Rectal smooth muscle tissue (tissue), 1 donor: ENCODE results near the gene CORO7.

Experiments
- H3K27ac ChIP-seq: one replicate; pipeline ENCODE4 v1.7.0; 2013; ENCODE audit warnings: low read depth, low read length, inconsistent platforms
- H3K27me3 ChIP-seq: one replicate; pipeline ENCODE4 v1.7.0; 2013; ENCODE audit warnings: low read length; ENCODE audit not compliant: control insufficient read depth, insufficient read depth
- H3K36me3 ChIP-seq: one replicate; pipeline ENCODE4 v1.7.0; 2013; ENCODE audit warnings: low read length; ENCODE audit not compliant: control insufficient read depth, insufficient read depth
- H3K4me1 ChIP-seq: one replicate; pipeline ENCODE4 v1.7.0; 2013; ENCODE audit warnings: low read length; ENCODE audit not compliant: control insufficient read depth, insufficient read depth
- H3K4me3 ChIP-seq: one replicate; pipeline ENCODE4 v1.7.0; 2013; ENCODE audit warnings: low read length
- H3K9ac ChIP-seq: one replicate; pipeline ENCODE4 v1.7.0; 2013; ENCODE audit warnings: low read length

CORO7 gene

DNA sequence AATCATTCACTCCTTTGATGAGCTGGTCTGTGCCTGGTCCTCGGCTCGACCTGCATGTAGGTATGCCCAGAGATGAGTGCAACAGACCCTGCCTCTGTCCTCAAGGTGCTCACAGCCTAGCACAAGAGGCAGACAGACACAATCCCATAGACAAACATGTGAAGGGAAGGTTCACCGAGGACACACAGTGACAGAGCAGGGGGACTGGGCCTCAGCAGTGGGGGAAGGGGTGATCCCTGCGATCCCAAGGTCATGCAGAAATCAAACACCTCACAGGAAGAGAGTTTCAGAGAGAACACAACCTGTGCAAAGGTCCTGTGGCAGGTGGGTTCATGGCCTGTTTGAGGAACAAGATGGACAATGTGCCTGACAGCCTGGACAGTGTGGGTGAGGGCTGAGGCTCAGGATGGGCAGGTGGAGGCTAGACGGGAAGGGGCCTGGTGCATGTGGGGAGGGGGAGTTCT lies 49.0 kb downstream of the CORO7 start:
- H3K27ac ChIP-seq = no peak overlapping the region

DNA sequence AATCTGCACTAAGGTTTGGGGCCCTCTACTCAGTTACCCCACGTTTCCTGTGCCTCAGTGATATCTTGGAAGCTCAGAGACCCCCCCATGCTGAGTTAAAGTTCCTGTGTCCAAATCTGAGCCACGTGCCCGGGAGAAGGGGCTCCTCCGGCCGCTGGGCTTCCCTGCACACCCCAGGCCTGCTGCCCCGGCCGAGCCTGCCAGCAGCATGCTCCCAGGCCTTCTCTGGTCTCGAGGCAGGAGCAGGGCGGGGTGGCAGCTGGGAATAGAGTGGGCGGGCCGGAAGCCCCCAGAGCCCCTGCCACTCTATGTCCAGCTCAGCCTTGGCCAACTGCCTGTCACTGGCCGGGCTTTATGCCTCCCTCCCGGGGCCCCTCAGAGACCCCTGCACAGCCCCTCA lies 50.4 kb downstream of the CORO7 start:
- Histone ChIP-seq H3K36me3 (peaks cover 12% of the 10 kb centered on the region), H3K4me1 (no peaks in the 10 kb centered on the region), H3K9ac (no peak overlapping the region), H3K27ac (no peak overlapping the region), H3K4me3 (no peak overlapping the region), H3K27me3 (no peaks in the 10 kb centered on the region)

More for the DNA sequence above, 49.0 kb downstream of the CORO7 start:
- peaks cover 9% of the 10 kb centered on the region for H3K36me3 ChIP-seq
- no peak overlapping the region for H3K9ac ChIP-seq
- no peaks in the 10 kb centered on the region for H3K27me3 ChIP-seq
- H3K4me3 ChIP-seq = no peak overlapping the region
- H3K4me1 ChIP-seq = peaks cover 6% of the 10 kb centered on the region

DNA sequence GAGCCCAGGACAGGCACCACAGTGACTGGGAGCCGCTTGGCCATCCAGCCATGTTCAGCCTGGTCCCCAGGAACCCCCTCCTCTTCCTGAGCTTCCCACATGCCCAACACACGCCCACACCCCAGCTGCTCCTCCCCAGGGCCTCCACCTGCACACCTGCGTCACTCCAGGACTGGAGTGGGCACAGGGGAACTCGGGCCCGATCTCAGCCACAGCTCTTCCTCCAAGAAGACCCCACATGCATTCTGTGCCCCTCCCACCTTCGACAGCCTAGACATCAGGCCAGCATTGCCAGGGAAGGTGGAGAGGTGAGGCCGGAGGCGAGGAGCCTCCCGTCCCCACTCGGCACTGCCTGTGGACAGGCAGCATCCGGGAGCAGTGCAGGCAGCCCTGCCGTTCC lies 50.8 kb downstream of the CORO7 start:
- Histone ChIP-seq H3K27ac (no peak overlapping the region), H3K9ac (no peak overlapping the region), H3K4me1 (no peaks in the 10 kb centered on the region), H3K27me3 (no peaks in the 10 kb centered on the region), H3K36me3 (peaks cover 12% of the 10 kb centered on the region), H3K4me3 (no peak overlapping the region)

DNA sequence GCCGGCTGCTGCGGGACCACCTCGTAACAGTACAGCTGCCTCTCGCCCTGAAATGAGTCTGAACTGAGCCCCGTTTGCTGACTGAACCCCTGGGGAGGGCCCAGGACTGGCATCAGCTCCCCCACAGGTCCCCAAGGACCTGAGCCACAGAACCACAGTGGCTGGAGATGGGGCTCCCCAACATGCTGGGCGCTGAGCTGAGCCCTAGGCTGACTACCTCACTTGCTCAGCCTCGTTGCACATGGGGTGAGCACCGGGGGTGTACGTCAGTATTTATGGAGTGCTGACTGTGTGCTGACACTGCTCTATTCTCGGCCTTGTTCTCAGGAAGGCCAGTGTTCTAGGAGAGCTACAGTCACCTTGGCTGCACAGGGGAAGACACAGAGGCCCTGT lies 51.4 kb downstream of the CORO7 start:
- H3K27me3 ChIP-seq = no peaks in the 10 kb centered on the region
- peaks cover 12% of the 10 kb centered on the region for H3K36me3 ChIP-seq
- no peak overlapping the region for H3K4me3 ChIP-seq
- H3K27ac ChIP-seq = no peak overlapping the region
- no peaks in the 10 kb centered on the region for H3K4me1 ChIP-seq
- no peak overlapping the region for H3K9ac ChIP-seq

GRCh38 chr16:4364196-4365013 lies 52.0 kb downstream of the CORO7 start:
- H3K27me3 ChIP-seq = no peaks in the 10 kb centered on the region
- H3K4me1 ChIP-seq = no peaks in the 10 kb centered on the region
- no peak overlapping the region for H3K4me3 ChIP-seq
- H3K36me3 ChIP-seq = peaks cover 12% of the 10 kb centered on the region
- no peak overlapping the region for H3K27ac ChIP-seq
- no peak overlapping the region for H3K9ac ChIP-seq

- H3K4me1 ChIP-seq = no peaks in the 10 kb centered on the region
- H3K27ac ChIP-seq = no peak overlapping the region
- H3K27me3 ChIP-seq = no peaks in the 10 kb centered on the region
- no peak overlapping the region for H3K9ac ChIP-seq
- peaks cover 12% of the 10 kb centered on the region for H3K36me3 ChIP-seq
- no peak overlapping the region for H3K4me3 ChIP-seq
Observed at GRCh38 chr16:4362476-4363135, 53.8 kb downstream of the CORO7 start.

DNA sequence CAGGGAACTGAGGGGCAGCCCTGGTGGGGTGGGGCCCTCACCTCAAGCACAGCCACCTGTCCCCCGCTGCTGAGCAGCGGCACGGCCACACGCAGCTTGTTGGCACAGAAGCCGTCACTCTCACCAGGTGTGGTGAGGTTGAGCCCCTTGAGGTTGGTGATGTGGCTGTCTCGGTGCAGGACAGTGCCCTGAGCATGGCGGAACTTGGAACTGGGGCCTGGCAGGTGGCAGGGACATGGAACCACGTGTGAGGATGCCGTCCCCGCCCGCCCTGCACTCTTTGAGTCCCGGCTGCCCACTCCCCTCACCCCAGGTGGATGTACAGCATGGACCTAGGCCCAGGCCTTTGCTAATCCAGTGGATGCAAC lies 54.5 kb downstream of the CORO7 start:
- H3K9ac ChIP-seq = no peak overlapping the region
- H3K27ac ChIP-seq = no peak overlapping the region
- no peaks in the 10 kb centered on the region for H3K4me1 ChIP-seq
- H3K36me3 ChIP-seq = peaks cover 12% of the 10 kb centered on the region
- H3K27me3 ChIP-seq = no peaks in the 10 kb centered on the region
- H3K4me3 ChIP-seq = no peak overlapping the region

DNA sequence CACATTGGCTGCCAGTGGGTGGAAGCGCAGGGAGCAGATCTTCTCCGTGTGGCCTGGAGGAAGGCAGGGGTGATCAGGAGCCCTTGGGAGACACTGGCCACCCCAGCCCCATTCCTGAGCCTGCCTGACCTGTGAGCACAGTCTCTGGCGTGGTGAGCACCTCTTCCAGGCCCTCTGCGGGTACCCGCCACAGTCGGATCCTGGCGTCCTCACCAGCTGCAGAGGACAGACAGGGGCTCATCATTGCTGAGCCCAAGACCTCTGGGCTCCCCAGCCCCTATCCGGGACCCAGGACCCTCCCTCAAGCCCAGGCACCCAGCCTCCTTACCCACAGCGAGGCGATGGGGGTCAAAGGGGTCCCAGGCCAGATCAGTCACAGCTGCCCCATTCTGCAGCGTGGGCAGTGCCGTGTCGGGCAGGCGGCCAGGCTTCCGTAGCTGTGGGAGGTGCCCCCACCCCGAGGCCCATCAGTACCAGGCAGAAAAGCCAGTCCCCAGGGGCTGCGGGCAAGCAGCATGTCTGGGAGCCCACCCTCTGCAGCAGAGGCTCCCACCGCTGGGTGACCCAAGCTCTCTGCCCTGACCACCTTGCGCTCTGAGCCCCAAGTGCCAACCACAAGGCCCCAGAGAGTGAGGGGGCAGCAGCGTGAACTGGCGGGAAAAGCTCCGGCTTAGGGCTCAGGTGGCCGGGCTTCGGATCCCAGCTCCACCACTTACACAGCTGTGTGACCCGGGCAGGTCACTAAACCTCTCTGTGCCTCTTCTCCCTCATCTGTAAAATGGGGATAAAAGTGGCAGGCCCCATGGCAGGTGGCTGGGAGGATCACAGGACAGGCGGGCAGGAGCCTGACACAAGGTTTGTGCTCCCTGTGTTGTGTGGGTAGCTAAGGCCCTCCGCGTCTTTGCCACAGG lies 55.1 kb downstream of the CORO7 start:
- Histone ChIP-seq H3K27ac (no peak overlapping the region), H3K9ac (no peak overlapping the region), H3K36me3 (peaks cover 12% of the 10 kb centered on the region)

GRCh38 chr16:4360538-4361021 lies 55.8 kb downstream of the CORO7 start:
- Histone ChIP-seq H3K9ac (no peak overlapping the region), H3K4me3 (no peak overlapping the region), H3K4me1 (no peaks in the 10 kb centered on the region), H3K27me3 (no peaks in the 10 kb centered on the region), H3K27ac (no peak overlapping the region), H3K36me3 (peaks cover 12% of the 10 kb centered on the region)

More for the DNA sequence above, 55.1 kb downstream of the CORO7 start:
- no peaks in the 10 kb centered on the region for H3K27me3 ChIP-seq
- no peak overlapping the region for H3K4me3 ChIP-seq
- no peaks in the 10 kb centered on the region for H3K4me1 ChIP-seq

GRCh38 chr16:4359914-4360313 lies 56.5 kb downstream of the CORO7 start:
- no peak overlapping the region for H3K4me3 ChIP-seq
- H3K27me3 ChIP-seq = no peaks in the 10 kb centered on the region
- H3K27ac ChIP-seq = no peak overlapping the region
- no peaks in the 10 kb centered on the region for H3K4me1 ChIP-seq
- H3K36me3 ChIP-seq = peaks cover 7% of the 10 kb centered on the region
- H3K9ac ChIP-seq = no peak overlapping the region

GRCh38 chr16:4358831-4359561 lies 57.4 kb downstream of the CORO7 start:
- Histone ChIP-seq H3K9ac (no peak overlapping the region), H3K36me3 (peaks cover 4% of the 10 kb centered on the region)

More at GRCh38 chr16:4358831-4359561, 57.4 kb downstream of the CORO7 start:
- no peak overlapping the region for H3K4me3 ChIP-seq
- no peak overlapping the region for H3K27ac ChIP-seq
- no peaks in the 10 kb centered on the region for H3K27me3 ChIP-seq
- H3K4me1 ChIP-seq = no peaks in the 10 kb centered on the region
